ENCODE results near the gene MAIP1. TPM values are rescaled to one million over a fixed set of nuclear protein-coding genes. Genes with fewer than 3 reads are reported as not detected.

The MAIP1 gene
- total RNA-seq, 1 experiment from 2014 or later: 32.3 TPM

GRCh38 chr2:199994371-199994770 lies 39.0 kb downstream of the MAIP1 start:
- Histone ChIP-seq H2BK5ac (ENCODE audit: insufficient read length, low read length) (no peak overlapping the region), H3K56ac (ENCODE audit: insufficient read length, low read depth, low read length) (no peak overlapping the region), H3K4ac (ENCODE audit: low read depth, low read length) (no peak overlapping the region), H3T11ph (ENCODE audit: low read length) (no peak overlapping the region), H3K79me1 (ENCODE audit: insufficient read depth, low read depth, low read length, poor library complexity, severe bottlenecking) (no peaks in the 10 kb centered on the region), H3K14ac (ENCODE audit: insufficient read depth, low read length) (no peak overlapping the region), H2BK120ac (ENCODE audit: low read depth, low read length, poor library complexity, severe bottlenecking) (no peak overlapping the region), H3K27ac (ENCODE audit: insufficient read length, low read depth, low read length) (no peak overlapping the region), H3K9me3 (ENCODE audit: control insufficient read depth, low read depth, low read length) (no peaks in the 10 kb centered on the region), H3K9ac (ENCODE audit: extremely low read depth, insufficient read length, low read length) (no peak overlapping the region), H2BK15ac (ENCODE audit: low read depth, low read length) (no peak overlapping the region), H2AFZ (ENCODE audit: low read length) (no peak overlapping the region), H4K91ac (ENCODE audit: insufficient read length, low read depth, low read length) (no peak overlapping the region), H3K4me1 (ENCODE audit: insufficient read depth, low read length) (no peaks in the 10 kb centered on the region), H3K23me2 (ENCODE audit: insufficient read length, low read depth, low read length, poor library complexity, severe bottlenecking) (no peaks in the 10 kb centered on the region), H4K8ac (replicated peaks; ENCODE audit: insufficient read length, low read depth, low read length) (no peak overlapping the region), H3K18ac (ENCODE audit: insufficient read length, low read depth, low read length) (no peak overlapping the region), H3K23ac (ENCODE audit: insufficient read length, low read depth, low read length) (no peak overlapping the region), H4K20me1 (ENCODE audit: control insufficient read depth, insufficient read depth, insufficient read length) (no peaks in the 10 kb centered on the region), H2BK12ac (ENCODE audit: insufficient read length, low read depth, low read length) (no peak overlapping the region), H2BK20ac (ENCODE audit: low read depth, low read length, poor library complexity, severe bottlenecking) (no peak overlapping the region), H3K4me2 (ENCODE audit: insufficient read depth, insufficient read length, low read length) (no peak overlapping the region), H3K79me2 (ENCODE audit: insufficient read depth, low read length) (no peaks in the 10 kb centered on the region), H4K5ac (ENCODE audit: insufficient read length, low read depth, low read length) (no peak overlapping the region), H3K27me3 (ENCODE audit: insufficient read depth, low read length) (no peaks in the 10 kb centered on the region), H2AK5ac (ENCODE audit: insufficient read length, low read length) (no peak overlapping the region)
- Mint-ChIP-seq H3K4me1 (no peaks in the 10 kb centered on the region), H3K27me3 (ENCODE audit: low read depth) (no peaks in the 10 kb centered on the region; the same call in 1 of the 2 replicates), H3K4me3 (no peak overlapping the region), H3K27ac (no peak overlapping the region), H3K36me3 (ENCODE audit: insufficient read depth in 1 of 3, low read depth in 3 of 3) (no peaks in the 10 kb centered on the region), H3K9me3 (0 out of 5 replicates have a peak, but pooled peaks cover 0 to 1% of the 10 kb centered on the region in 2 experiments)
- no peak for DNase-seq
- TF ChIP-seq CTCF (conservative IDR thresholded peaks at IDR 0.05): no peak
- no CpG with 5 or more reads among the region's 3 CpGs for WGBS (ENCODE audit: extremely low coverage, insufficient read length, low lambda C conversion rate)
